ENCODE measurements around the gene SLBP.

SLBP gene

DNA sequence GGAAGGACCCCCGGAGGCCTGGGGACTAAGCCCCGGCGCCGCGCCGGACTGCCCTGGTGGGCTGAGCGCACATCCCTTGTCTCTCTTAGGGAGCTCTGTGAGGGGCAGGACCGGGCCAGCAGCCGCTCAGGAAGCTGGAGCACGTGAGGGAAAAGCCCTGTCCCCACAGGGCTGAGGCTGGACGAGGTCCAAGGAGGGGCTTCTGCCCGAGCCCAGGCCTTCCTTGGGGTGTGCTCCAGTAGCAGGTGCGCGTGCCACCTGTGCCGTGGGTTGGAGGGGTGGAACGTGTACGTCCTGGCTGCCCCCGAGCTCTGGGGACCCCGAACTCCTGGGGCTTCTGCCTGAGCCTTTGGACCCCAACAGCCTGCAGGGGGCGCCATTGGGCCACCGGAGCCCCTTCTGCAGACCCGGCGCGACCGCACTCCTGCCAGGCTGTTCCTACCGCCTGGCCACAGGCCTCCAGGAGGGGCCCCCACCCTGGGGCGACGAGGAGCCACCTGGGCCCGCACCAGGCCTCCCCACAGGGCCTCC lies 36.4 kb upstream of the SLBP start:
- peak; percentile 10 to 42 for DNase-seq

- no peak for DNase-seq
Observed at GRCh38 chr4:1747603-1747967, 35.5 kb upstream of the SLBP start.

DNA sequence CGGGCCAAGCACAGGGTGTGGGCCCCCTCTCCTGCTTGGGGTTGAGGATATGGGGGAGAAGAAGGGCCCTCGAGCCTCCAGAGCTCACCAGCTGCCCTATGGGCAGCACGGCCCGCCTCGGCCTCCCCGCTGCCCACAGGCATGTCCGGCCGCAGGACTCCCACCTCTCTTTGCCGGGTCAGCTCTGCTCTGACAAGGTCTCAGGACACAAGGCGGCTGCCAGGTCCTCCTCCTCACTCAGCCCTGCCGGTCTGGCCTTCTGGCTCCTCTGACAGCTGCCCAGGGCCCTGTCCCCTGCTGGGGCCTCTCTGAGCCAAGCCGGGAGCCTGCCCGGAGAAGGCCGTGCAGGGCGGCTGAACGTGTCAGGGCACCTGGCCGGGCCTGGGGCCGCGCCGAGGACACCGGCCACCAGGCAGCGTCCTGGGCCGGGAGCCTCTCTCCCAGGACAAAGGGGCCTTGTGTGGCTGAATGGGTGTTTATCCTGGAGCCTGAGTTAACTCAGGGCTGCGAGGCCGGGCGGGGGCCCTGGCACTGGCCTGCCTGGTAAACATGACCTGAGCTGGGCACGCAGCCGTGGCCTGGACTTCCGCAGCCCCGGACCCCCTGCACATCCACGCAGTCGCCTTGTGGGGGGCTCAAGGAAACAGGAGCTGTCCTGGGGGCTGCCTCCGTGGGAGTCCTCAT lies 34.9 kb upstream of the SLBP start:
- DNase-seq = no peak

DNA sequence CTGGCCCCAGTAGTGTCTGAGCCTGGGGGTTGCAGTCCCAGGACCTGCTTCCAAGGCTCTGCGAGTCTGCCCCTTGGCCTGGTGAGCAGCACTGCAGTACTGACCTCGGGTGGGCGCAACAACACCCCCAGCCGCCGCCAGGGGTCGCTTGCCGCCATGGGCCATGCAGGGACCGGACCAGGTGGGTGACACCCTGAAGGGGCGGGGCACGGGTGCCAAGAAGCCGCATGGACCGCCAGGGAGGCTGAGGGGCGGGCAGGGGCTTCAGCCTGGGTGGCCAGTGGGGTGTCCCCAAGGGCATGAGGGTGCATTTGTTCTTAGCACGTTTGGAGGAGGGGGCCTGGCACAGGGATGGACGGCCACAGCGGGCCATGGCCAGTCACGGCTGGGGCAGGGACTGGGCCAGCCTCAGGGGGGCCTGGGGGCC lies 34.2 kb upstream of the SLBP start:
- DNase-seq = peak; percentile 12 to 54

GRCh38 chr4:1745697-1746096 lies 33.6 kb upstream of the SLBP start:
- DNase-seq = no peak

GRCh38 chr4:1745165-1745564 lies 33.0 kb upstream of the SLBP start:
- no peak for DNase-seq

DNA sequence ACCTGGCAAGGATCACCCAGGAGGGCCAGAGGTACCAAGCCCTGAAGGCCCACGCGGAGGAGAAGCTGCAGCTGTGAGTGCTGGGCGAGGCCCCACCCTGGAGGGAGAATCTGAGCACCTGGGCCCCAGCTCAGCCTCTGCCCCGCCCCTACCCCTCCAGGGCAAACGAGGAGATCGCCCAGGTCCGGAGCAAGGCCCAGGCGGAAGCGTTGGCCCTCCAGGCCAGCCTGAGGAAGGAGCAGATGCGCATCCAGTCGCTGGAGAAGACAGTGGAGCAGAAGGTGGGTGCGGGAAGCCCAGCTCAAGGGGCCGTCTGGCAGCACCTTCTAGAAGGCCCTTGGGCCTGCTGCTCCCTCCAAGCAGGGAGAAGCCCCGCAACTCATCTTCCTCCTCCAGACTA lies 32.4 kb upstream of the SLBP start:
- DNase-seq = no peak

DNA sequence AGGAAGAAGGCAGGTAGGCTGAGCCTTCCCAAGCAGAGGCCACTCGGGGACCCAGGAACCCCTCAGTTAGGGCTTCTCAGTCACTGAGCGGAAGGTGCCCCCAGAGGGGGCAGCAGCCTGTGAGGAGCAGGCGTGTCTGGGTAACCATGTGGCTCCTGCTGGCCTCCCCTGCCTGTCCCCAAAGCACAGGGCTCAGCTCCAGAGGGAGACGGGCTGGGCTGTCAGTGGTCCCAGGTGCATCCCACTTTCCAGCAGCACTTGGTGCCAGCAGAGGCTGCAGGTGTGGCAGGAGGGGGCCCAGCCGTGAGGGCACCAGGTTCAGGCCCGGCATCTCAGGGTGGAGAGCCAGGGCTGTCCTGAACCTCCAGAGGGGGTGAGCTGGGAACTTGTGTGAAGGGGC lies 31.9 kb upstream of the SLBP start:
- no peak for DNase-seq

GRCh38 chr4:1743551-1743950 lies 31.4 kb upstream of the SLBP start:
- DNase-seq = no peak

DNA sequence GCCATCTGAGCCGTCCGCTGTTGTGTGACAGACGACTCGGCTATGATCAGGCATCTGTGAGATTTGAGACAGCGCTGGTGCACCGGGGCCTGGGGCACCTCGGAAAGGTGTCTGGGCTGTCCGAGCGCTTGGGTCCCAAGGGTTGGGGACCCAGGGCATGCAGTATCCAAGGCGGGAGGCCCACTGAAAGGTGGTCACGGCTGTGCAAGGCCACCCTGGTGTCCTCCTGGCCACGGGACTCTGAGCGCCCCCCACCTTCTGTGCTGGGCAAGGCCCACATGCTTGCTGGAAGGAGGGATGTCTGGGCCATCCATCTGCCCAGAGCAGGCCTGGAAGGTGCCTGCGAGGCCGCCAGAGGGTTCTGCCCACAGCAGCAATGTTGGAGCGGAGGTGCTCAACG lies 29.1 kb upstream of the SLBP start:
- DNase-seq = no peak

GRCh38 chr4:1740021-1740545 lies 28.0 kb upstream of the SLBP start:
- DNase-seq = no peak

- no peak for DNase-seq
Observed at GRCh38 chr4:1739358-1739757, 27.2 kb upstream of the SLBP start.

DNA sequence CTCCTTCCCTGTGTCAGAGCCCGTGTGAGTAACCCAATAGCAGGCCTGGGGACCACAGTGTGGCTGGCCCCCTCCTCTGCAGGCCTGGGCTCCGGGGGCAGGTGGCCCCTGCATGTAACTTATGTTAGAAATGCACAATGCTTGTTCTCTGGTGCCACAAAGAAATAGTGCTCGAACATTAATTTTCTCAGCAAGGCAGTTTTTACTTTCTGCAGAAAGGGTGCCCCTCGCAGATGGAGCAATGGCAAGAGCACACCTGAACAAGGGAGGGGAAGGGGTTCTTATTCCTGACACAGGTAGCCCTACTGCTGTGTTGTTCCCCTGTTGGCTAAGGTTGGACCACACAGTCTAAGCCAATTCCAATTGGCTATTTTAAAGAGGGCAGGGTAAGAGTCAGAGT lies 26.3 kb upstream of the SLBP start:
- DNase-seq = no peak

DNA sequence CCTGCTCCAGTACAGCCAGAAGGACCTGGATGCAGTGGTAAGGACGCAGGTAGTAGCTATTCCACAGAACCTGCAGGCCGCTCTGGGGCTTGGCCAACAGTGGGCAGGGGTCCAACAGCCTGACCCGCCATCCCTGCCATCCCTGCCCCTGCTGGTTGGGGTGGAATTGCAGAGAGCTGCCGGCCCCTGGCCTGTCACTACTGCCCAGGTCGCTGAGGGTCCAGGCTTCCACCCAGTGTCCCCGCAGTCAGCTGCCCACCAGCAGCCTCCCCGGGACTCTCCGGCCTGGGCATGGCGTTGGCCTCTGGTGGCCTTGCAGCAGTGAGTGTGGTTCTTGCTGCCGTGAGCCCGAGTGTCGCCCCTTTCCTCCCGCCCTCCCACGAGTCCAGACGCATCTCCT lies 25.5 kb upstream of the SLBP start:
- DNase-seq = no peak

DNA sequence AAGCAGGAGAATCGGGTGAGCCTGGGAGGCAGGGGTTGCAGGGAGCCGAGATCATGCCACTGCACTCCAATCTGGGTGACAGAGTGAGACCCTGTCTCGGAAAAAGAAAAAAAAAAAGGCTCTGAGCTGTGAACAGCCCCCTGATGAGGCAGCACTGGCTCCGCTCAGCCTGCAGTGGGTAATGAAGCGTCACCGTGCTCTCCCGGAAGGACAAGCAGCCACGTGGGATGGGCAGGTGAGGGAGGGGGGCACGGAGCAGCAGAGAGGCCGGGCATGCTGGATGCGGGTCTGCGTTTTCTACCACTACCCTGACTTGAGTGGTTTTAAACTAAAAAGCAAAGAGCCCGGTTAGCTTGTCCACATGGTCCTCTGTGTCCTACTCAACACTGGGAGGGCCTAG lies 24.7 kb upstream of the SLBP start:
- no peak for DNase-seq

DNA sequence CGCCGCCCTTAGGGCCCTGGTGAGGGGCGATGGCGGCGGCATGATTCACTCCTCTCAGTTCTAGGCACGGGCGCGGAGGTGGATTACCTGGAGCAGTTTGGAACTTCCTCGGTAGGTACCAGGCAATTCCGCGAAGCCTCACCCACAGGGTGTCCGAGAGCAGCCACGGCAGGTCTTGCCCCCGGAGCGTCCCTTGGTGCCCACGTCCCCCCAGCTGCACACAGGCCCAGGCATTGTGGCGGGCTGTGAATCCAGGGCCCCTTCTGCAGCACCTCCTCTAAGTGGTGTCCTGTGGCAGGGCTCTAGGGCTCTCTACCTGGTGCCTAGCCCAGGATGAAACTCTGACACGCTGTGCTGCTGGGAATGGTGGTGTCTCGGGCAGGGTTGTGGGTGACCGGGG lies 23.1 kb upstream of the SLBP start:
- no peak for DNase-seq

- no peak for DNase-seq
Observed at GRCh38 chr4:1732911-1733310, 20.8 kb upstream of the SLBP start.

- DNase-seq = no peak
Observed at GRCh38 chr4:1731180-1731579, 19.1 kb upstream of the SLBP start.

GRCh38 chr4:1730532-1731135 lies 18.5 kb upstream of the SLBP start:
- no peak for DNase-seq

GRCh38 chr4:1728061-1728980 lies 16.2 kb upstream of the SLBP start:
- no peak for DNase-seq

DNA sequence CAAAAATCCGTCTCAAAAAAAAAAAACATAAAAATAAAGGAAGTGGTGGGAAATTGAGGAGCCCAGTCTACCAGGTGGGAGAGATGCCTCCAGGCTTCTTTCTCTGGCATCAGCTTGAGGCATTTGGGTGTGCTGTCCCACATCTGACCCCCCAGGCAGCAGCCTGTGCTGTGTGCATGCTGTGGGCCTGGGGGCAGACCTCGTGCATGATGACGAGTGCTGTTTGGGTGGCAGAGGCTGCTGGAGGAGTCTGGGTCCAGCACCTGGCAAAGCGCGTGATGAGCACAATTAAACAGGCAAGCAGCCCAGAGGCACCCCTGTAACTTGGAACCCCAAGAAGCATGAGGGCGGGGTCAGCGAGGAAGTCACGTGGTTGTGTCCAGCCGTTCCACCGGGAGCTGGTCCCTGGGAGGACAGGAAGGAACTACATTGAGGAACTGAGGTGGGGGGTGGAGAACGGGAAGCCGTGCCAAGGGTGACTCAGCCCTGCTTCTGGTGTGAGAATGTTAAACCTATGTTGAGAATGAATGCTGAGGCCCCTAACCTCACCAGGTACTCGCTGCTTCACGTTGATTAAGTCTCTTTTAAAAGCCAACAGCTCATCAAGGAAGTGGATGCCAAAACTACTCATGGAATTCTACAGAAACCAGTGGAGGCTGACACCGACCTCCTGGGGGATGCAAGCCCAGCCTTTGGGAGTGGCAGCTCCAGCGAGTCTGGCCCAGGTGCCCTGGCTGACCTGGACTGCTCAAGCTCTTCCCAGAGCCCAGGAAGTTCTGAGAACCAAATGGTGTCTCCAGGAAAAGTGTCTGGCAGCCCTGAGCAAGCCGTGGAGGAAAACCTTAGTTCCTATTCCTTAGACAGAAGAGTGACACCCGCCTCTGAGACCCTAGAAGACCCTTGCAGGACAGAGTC lies 15.3 kb upstream of the SLBP start:
- DNase-seq = no peak

DNA sequence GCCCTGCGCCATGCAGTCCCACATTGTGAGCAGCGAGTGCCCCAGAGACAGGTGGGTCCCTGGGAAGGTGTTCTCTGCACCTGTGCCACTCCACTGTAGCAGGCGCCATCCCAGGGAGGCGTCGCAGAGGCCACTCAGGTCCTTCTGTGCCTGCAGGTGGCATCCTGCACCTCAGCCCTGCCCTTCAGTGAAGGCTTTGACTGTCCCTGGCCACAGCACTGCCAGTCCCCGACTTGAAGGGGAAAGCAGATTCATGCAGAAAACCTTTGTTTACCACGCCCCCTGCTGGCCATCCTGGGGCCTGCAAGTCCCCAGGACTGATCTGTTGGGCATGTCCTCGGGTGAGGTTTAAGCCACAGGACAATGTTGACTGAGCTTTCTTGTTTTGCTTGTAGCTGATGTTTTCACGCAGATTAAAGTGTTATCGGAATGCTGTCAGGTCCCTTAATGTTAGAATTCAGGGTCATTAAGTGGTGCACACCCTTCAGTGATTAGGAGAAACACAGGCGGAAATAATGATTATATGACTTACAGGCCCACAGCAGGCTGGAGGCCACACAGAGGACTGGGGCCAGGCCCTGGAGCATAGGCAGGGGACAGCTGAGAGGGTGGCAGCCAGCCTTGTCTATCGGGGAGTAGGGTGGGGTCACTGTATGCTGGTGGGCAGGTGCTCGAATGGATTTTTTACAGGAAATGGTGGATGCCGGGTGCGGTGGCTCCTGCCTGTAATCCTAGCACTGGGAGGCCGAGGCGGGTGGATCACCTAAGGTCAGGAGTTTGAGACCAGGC lies 14.2 kb upstream of the SLBP start:
- peak; percentile 48 for DNase-seq

Data from SHP77 (cell line).